NCI-H1092 (cell line): ENCODE measurements around the gene DENND5B.
A peak's percentile ranks its signal among the peaks of the same experiment; 100 is the strongest.
"Not testable (repeated sequence)": the region's sequence is repeated elsewhere in the genome, so short reads cannot be mapped to it uniquely, and the experiment has no call there.

Experiments
- DNase-seq: peaks from one replicate; lab custom pipeline; 2025; lab: John Stamatoyannopoulos, UW

Gene DENND5B

DNA sequence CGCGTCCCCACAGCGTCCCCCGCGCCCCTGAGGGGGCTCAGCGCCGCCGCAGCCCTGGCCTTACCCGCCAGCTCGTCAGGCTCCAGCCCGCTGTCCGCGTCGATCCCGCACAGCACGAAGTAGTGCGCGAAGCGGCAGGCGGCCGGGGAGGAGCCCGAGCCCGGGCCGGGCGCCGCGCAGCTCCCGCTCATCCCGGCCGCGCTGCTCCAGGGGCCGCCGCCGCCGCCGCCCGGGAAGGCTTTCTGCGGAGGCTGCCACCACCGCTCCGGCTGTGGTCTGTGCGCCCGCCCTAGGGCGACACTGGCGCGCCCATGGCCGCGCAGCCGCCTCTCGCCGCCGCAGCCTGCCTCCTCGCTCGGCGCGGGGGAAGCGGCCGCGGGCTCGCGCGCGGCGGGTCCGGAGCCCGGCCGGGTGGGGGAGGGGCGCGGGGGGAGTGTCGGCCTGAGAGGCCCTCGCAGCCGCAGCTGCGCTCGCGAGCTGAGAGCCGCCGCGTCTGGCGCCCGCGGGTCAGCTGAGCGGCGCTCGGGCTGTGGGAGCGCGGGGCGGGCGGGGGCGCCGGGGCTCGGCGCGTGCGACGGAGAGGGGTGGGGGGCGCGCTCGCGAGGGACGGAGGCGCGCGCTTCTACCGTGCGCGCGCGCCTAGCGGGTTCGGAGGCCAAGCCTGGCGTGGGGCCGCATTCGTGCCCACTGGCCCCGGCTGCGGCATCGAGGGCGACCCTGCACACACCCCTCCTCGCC is at the start of gene DENND5B:
Gene DENND5B, minus strand, starts transcription at position 495 of the 738 bp plus-strand sequence. Its CDS starts 304 bp downstream, at position 191.
- peak; percentile 56 for DNase-seq

- DNase-seq: no peak
These were observed 43.7 kb upstream of the DENND5B start for GRCh38 chr12:31634620-31635019.

- DNase-seq: no peak
These were observed 42.5 kb upstream of the DENND5B start for GRCh38 chr12:31633464-31633863.

DNA sequence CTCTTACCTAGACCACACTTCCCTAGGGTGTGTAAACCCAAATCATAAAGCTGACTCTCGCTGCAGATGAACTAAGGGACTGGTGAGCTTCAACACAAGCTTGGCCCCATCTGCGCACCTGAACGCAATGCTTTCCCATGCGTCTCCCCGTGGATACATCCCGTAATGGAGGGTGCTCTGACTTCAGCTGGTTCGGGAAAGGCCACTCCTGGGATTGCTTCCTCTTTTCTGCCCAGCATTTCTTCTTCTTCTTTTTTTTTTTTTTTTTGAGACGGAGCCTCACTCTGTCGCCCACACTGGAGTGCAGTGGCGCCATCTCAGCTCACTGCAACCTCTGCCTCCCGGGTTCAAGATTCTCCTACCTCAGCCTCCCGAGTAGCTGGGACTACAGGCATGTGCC is 40.9 kb upstream of the DENND5B start:
- no peak for DNase-seq

DNA sequence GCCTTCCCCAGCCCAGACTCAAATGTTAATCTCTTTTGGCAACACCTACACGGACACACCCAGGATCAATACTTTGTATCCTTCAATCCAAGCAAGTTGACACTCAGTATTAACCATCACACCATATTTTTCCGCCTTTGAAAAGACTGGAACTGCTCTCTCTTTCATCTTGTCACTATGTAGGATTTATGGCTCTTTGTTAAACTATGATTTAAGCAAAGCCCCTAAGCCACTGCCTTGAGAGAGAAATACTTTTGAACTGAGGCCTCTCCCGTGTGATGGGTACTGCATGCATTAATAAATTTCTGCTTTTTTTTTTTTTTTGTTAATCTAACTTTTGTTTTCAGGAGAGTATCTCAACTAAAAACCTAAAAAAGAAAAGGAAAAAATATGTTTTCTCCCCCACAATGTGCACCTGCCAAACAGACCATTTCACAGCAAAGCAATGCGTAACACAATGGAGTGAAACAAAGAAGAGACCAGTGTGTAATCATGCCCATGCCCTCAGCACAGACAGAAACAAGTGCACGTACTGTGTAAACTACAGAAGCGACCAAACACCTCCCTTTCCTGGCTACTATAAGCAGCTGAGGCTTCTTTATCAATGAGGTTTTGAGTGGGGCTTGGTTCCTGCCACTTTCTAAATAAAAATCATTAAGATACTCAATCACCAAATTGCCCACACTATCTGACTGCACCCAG is 40.2 kb upstream of the DENND5B start:
- no peak for DNase-seq

DNA sequence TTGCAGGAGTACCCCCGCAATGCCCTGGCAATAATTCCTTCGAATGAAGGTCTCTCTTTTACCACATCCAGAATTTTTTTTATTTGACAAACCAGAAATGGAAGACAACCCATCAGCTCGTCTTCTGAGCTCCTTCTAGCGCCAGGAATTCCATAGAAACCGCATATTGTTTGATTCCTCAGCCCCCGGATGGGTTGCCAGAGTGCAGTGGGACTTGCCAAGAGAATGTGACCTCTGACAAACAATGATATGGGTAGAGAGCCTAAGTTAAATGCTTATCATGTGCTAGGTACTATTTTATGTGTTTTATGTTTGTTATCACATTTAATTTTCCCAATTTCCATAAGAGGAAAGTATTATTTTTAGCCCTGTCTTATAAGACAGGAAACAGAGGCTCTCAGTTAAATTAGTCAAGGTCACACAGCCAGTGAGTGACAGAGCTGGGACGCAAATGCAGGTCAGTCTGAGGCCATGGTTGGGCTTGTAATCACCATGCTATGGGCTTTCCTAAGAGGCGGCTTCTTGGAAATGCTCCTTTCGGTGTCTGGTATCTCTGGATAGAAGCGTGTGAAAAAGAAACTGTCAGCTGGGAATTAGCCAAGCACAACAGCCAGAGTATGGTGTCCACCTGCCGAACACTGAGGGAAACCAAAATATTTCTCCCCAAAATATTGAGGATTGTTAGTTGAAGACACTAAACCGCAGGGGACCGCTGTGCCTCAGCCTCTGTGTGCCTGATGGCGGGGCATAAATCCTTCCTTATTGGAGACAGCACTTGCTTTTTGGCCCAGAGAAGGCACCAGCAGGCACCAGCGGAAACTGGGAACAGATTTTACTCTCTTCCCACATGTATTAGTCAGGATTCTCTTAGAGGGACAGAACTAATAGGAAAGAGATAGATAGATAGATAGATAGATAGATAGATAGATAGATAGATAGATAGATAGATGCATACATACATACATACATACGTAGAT is 39.1 kb upstream of the DENND5B start:
- DNase-seq: no peak

DNA sequence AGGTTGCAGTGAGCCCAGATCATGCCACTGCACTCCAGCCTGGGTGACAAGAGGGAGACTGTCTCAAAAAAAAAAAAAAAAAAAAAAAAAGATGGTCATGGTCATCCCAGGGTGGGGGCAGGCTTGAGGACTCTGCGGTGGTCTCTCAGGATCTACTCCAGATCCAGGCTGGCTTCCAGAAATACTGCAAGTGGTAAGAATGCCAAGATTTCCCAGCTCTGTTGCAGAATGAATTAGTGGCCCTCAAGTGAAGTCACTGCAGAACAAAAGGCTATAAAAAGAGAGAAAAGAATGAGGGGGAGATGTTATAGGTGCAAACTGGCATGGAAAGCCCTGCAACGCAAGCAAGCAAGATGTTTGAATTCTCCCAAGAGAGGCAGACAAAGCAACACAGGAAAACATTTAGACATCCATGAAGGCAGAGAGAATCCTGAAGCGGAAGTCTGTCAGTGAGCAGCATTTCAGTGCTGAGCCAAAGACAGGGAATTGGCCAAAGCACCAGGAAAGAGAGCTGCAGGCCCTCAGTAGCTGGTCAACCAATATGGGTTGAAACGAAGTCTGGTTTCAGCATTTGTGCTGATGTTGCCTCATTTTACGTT is 36.6 kb upstream of the DENND5B start:
- no peak for DNase-seq

DNA sequence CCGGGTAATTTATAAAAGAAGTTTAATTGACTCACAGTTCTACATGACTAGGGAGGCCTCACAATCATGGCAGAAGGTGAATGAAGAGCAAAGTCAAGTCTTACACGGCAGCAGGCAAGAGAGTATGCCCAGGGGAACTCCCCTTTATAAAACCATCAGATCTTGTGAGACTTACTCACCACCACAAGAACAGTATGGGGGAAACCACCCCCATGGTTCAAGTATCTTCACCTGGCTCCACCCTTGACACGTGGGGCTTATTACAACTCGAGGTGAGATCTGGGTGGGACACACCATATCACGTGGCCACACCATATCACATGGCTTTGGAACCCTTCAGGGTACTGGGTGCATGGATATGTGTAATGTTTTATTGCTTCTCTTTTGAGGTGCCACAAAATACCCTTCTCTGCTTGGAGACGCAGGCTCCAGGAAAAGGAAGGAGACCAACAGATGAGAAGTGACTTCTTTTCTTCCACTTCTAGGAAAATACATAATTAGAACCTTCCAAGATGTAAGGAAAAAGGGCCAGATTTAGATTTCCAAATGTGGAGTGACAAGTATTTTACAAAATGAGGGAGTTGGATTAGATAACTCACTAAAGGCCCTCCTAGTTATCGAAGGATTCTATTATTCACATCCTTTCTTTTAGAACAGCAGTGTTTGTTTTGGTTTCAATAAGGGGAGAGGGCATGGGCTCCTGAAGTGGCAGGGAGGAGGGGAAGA is 35.5 kb upstream of the DENND5B start:
- DNase-seq: no peak

DNA sequence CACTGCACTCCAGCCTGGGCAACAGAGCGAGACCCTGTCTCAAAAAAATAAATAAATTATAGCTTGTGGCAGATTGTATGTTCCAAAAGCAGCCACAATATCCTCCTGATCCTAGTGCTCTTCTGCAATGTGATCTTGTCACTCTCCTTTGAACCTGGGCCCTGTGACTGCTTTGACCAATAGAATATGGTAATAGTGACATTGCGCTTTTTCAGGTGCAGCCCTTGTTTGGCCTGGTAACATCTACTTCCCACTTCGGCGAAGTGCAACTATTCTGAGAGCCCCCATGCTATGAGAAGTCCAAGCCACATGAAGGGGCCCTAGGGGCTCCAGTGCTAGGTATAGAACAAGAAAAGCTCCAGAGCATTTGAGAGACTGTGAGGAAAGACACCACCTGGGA is 31.1 kb upstream of the DENND5B start:
- DNase-seq: no peak

DNA sequence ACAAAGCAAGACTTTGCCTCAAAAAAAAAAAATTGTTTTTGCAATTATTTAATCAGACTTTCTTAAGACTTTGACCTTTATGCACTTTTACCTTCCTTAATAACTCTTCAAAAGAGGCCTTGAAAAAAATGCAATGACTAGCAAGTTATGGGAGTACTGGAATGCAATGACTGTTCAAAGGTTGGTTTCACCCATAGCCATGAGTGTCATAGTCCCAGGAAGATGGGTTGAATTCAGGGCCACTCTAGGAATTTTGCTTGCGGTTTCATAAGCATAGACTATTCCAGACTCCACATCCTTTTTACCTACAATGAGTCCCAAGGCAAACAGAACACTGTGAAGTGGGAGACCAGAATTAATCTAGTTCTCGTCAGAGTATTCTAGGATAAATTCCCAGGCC is 29.4 kb upstream of the DENND5B start:
- no peak for DNase-seq

GRCh38 chr12:31618228-31619025 is 27.5 kb upstream of the DENND5B start:
- DNase-seq: no peak

DNA sequence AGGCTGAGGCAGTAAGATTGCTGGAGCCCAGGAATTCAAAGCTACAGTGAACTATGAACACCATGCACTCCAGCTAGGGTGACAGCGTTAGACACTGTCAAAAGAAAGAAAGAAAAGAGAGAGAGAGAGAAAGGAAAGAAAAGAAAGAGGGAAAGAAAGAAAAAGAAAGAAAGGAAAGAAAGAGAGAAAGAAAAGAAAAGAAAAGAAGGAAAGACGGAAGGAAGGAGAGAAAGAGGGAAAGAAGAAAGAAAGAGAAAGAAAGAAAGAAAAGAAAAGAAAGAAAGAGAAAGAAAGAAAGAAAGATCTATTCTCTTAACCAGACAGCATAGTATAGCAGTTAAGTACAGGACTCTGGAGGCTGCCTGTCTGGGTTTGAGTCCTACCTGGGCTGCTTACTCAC is 21.9 kb upstream of the DENND5B start:
- DNase-seq: no peak

GRCh38 chr12:31608299-31608698 is 17.4 kb upstream of the DENND5B start:
- DNase-seq: not testable (repeated sequence)

DNA sequence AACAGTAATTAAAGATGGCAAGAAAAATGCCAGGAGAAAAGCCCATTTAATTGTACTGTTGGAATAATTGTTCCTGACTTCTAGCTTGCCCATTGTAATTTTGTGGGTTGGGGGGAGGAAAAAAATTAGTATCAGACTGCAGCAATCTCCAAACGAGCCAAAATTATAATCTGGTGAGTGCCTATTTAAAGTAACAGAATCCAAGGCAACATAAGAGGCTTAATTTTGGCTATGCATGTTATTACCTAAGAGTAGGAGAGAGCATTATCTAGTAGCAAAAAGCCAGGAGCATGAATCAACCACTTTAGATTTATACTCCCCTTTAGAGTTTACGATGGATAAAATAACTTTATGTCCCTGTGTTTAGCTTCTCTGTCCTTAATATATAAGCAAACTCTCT is 14.6 kb upstream of the DENND5B start:
- no peak for DNase-seq

DNA sequence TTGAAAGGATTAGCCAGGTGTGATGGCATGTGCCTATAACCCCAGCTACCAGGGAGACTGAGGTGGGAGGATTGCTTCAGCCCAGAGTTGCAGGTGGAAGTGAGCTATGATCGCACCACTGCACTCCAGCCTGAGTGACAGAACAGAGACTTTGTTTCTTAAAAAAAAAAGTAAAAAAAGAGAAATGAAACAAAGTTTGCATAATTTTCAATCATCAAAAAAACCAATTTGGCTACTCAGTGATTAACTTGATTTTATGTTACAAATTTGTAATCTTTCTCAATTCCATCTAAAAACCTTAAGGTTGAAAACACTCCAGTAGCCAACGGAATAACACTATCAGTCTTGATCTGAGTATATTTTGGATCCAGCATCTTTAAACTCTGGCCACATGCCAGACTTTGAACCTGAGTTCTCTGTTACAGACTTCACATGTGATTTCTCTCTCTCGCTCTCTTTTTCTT is 12.6 kb upstream of the DENND5B start:
- no peak for DNase-seq

DNA sequence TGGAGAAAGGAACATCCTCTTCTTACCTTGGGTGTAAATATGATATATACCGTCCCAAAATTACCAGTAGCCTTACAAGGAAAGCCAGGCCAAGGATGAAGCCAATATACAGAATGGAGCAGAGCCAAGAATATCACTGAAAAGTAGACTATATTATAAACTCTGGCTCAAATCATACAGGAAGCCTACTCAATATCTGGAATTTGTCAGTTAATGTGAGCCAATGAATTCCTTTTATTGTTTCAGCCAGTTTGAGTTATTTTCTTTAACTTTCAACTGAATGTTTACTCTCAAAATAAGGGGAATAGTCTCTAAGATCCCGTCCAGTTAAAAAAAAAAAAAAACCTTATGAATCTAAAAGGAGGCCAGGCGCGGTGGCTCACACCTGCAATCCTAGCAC is 9.8 kb upstream of the DENND5B start:
- DNase-seq: no peak

DNA sequence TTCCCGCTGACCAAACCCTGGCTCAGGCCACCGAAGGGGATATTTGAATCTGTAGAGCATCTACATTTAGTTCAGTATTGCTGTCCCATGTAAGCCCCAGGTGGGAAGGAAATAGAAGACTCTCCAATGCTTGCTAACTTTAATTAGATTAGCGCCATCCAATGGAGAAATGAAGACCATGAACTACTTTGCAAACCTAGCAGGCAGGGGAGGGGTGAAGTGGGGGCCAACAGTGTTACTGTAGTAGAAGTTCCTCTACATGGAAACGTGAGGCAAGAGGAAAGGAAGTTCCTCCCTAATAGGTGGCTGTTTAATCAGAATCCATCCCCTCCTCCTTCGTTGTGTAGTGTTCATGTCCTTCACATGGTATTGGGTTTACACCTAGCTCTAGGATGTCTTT is 9.3 kb upstream of the DENND5B start:
- no peak for DNase-seq

- DNase-seq: no peak
These were observed 8.1 kb upstream of the DENND5B start for GRCh38 chr12:31599053-31599452.

GRCh38 chr12:31597066-31597465 is 6.1 kb upstream of the DENND5B start:
- no peak for DNase-seq

DNA sequence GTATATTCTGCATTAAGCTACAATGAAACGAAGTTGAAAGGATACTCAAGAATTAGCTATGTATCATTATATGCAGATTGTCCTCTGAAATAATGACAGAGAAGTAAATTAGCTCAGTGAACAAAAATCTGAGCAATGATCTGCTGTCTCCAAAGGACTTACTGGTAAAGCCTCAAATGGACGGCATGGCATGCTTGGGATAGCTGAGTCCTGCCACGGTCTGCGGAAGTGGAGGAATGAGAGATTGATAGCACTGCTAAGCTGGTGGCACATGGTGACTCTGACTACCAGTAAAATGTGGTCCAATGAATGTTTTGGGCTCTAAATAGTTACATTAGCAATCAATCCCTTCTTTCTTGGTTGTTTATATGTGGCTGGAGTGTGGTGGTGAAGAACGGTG is 3.7 kb upstream of the DENND5B start:
- DNase-seq: no peak
